Measurements from ENCODE around the gene XIRP2.
"Not testable (repeated sequence)": the region's sequence is repeated elsewhere in the genome, so short reads cannot be mapped to it uniquely, and the experiment has no call there.

Gene XIRP2

GRCh38 chr2:167057446-167057845 is 169.2 kb downstream of the XIRP2 start:
- no peak for DNase-seq

DNA sequence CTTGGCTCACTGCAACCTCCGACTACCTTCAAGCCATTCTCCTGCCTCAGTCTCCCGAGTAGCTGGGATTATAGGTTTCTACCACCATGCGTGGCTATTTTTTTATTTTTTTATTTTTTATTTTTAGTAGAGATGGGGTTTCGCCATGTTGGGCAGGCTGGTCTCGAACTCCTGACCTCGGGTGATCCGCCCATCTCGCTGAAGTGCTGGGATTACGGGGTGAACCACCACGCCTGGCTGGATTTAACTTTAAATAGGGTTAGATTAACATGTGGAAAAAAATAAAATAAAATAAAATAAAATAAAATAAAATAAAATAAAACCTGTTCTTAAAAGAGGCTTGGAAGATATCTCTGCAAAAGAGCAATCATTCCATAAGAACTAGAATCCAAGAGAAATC is 170.9 kb downstream of the XIRP2 start:
- no peak for DNase-seq

DNA sequence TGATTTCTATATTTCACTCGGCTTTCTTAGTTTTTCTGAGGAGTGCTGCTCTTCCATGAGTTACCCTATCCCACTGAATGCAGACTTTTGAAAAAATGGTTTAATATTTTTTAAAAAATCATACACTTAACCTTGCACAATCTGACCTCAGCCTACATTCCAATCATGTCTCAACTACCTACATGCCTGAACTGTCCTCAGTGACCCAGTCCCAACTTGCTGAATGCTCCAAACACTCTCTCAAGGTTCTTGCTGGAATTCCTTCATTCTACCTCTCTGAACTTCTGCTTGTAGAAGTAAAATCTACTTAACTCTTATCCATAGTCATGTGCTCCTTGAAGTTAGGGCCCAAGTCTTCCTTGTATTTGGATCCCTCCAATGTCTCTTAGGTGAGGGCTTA is 181.6 kb downstream of the XIRP2 start:
- DNase-seq: no peak

GRCh38 chr2:167075708-167076107 is 187.4 kb downstream of the XIRP2 start:
- DNase-seq: not testable (repeated sequence)

DNA sequence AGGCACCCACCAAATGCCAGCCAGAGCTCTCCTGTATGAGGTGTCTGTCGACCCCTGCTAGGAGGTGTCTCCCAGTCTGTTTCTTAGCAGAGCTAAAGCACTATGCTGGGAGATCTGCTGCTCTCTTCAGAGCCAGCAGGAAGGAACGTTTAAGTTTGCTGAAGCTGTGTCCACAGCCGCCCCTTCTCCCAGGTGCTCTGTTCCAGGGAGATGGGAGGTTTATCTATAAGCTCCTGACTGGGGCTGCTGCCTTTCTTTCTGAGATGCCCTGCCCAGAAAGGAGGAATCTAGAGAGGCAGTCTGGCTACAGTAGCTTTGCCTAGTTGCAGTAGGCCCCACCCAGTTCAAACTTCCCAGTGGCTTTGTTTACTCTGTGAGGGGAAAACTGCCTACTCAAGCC is 210.7 kb downstream of the XIRP2 start:
- DNase-seq: not testable (repeated sequence)

GRCh38 chr2:167100506-167100905 is 212.2 kb downstream of the XIRP2 start:
- no peak for DNase-seq

- no peak for DNase-seq
Measured at GRCh38 chr2:167103028-167103756, 214.9 kb downstream of the XIRP2 start.

DNA sequence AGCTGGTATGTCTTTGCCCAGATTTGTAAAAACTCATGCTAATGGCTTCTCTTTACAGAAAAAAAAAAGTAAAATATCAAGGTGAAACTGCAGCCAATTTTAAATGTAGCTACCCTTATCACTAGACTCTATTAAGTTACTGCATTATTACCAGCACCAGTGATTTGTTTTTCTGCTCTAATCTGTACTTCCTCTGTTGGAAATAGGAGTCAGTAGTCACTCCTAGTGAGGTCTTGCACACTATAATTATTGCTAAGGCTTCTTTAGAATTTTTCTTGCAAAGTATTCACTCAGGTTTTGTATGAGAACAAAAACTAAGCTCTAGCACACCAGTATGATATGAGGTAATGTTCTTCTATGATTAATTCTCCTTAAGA is 215.5 kb downstream of the XIRP2 start:
- DNase-seq: no peak

DNA sequence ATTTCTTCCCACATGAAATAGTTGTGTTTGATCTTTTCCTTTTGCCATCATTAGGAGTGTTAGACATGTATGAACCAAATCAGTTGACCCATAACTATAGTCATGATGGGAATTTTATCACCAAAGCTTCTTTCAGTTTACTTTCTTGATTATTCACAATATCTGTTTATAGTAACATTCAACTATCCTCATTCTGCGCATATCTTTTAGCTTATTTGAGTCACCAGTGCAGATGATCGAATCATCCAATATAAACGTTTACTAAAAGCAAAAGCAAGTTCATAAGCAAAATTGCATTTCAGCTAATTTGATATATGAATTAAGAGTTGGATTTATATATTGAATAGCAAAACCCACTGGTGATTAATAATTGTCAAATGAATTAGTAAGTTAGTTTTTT is 216.4 kb downstream of the XIRP2 start:
- DNase-seq: no peak

DNA sequence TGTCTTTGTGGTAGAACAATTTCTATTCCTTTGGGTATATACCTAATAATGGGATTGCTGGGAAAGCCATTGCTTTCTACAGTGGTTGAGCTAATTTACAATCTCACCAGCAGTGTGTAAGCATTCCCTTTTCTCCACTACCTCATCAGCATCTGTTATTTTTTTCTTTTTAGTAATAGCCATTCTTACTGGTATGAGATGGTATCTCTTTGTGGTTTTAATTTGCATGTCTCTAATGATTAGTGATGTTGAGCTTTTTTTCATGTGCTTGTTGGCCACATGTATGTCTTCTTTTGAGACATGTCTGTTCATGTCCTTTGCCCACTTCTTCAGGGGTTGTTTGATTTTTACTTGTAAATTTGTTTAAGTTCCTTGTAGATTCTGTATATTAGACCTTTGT is 221.4 kb downstream of the XIRP2 start:
- not testable (repeated sequence) for DNase-seq

DNA sequence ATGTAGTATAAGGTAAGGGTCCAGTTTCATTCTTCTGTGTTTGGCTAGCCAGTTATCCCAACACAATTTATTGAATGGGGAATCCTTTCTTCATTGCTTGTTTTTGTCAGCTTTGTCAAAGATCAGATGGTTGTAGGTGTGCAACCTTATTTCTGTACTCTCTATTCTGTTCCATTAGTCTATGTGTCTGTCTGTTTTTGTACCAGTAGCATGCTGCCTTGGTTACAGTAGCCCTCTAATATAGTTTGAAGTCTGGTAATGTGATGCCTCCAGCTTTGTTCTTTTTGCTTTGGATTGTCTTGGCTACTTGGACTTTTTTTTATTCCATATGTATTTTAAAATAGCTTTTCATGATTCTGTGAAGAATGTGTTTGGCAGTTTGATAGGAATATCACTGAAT is 222.1 kb downstream of the XIRP2 start:
- no peak for DNase-seq

GRCh38 chr2:167114018-167114417 is 225.7 kb downstream of the XIRP2 start:
- no peak for DNase-seq

DNA sequence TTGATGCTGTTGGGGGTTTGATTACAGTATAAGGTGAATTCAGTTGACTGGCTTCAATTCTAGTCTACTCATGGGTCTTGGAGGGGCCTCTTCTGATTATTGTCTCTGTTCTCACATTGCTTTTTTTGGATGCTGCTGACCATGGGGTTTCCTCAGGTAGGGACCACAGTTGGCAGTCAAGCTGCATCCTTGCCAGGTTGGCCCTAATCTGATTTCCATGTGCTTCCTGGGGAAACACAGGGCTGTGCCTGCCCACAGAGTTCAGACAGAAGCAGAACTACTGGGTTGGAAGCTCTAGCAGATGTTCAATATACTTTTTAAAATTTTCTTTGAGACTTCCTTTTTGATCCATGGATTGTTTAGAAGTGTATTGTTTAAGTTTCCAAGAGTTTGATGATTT is 227.3 kb downstream of the XIRP2 start:
- DNase-seq: no peak

DNA sequence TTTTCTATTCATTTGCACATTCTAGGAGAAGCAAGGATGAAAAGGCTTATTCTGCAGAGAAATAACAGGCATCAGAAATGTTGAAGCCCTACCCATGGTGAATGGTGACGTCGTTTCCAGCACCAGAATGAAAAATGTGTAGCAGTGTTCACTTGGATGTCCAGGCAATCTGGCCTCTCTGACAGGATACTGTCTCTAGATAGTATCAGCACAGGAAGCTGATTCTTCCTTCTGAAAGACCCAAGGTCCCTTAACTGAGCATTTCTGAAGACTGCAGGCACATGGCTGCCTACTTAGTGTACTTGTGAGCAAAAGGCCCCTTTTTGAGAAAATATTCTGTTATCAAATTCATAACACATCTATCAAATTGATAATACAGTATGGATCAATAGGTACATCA is 234.1 kb downstream of the XIRP2 start:
- no peak for DNase-seq

DNA sequence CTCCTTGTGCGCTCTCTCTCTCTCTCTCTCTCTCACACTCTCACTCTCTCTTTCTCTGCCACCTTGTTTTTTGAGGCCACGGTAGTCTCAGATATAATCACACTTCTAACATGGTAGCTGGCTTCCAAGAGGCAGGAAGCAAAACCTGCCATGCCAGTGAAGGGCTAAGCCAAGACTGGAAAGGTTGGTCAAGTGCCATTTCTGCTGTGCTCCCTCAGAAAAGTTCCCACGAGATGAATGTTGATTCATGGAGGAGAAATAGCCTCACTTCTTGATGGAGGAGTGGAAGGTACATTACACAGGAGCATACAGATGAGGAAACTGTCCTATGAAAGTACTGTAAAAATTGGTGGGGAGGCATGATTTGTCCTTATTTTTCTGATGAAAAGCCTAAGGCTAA is 237.9 kb downstream of the XIRP2 start:
- no peak for DNase-seq

GRCh38 chr2:167127135-167127534 is 238.9 kb downstream of the XIRP2 start:
- no peak for DNase-seq

- no peak for DNase-seq
Measured at GRCh38 chr2:167128130-167128529, 239.8 kb downstream of the XIRP2 start.

GRCh38 chr2:167132066-167132465 is 243.8 kb downstream of the XIRP2 start:
- no peak for DNase-seq

DNA sequence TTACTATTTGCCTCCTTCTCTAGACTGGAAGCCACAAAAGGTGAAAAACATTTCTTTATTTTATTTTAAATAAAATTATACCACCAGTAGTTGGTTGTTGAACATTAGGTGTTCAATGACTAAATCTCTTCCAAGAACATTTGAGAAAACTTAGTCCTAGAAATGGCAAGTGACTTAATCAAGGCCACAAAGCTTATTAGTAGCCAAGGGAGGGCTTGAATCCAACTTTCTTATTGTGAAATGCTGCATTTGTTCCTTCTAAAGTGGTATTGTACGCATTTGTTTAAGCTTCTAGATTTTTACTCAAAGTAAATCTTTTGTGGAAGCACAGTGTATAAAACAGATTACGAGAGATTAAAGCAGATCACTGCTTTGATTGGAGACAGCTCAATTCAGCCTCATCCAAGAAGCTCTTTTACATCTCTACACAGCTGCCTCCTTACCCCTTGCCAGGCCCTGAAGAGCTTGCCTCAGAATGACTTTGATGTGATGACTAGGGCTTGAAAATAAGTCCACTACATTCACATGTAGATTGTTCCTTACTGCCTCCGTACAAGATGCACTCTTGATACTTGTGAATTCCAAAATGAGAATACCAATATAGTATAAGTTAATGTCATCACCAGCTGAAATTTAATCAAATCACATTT is 244.8 kb downstream of the XIRP2 start:
- no peak for DNase-seq

- no peak for DNase-seq
Measured at GRCh38 chr2:167133614-167134013, 245.3 kb downstream of the XIRP2 start.

GRCh38 chr2:167134381-167135072 is 246.2 kb downstream of the XIRP2 start:
- no peak for DNase-seq

- DNase-seq: no peak
Measured at GRCh38 chr2:167135706-167136105, 247.4 kb downstream of the XIRP2 start.

GRCh38 chr2:167136879-167137596 is 248.8 kb downstream of the XIRP2 start:
- no peak for DNase-seq

DNA sequence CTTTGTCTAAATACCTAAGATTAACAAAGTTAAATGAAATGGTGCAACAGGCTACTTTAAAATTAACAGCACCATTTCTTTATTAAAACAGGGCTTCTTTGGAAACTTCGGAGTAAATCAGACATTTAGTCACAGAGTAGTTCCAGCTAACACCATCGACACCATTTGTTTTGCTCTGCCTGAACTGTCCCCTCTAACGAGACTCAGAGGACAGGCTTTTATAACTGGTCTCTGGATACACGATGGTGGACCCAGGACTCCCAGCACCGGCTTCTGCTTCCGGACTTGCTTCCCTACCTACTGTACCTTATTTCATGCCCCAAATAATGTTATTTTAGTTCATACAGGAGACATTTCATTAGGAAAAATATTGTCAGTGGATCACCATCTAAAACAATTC is 252.1 kb downstream of the XIRP2 start:
- no peak for DNase-seq

All from right hindlimb (tissue), 1 donor.